ENCODE data around the gene BABAM2. TPM values are rescaled to one million over a fixed set of nuclear protein-coding genes. Genes with fewer than 3 reads are reported as not detected.

The BABAM2 gene
- total RNA-seq, 3 donors from 2014 or later: 34.8 to 42.4 (median 41.3) TPM

DNA sequence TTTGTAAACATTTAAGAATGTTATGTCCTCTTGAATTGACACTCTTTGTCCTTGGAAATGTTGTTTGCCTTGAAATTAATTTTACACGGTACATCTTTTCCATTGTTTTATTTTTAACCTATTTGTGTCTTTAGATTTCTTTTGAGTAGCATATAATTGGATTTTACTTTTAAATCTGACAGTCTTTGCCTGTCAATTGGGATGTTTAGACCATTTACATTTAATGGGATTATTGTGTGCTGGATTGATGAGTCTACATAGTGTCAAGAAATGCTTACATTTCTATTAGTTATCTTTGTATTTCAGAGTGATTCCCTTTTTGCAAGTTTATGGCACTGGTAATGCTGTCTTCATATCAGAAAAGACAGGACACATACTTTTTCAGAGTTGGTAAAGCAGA is 61.5 kb downstream of the BABAM2 start:
- intact Hi-C loops (cut with DNase I, micrococcal nuclease): no loop called here
- H3K9me3 ChIP-seq: no peaks in the 10 kb centered on the region
- no peak overlapping the region for H3K4me3 ChIP-seq
- TF ChIP-seq, protein P1, sequence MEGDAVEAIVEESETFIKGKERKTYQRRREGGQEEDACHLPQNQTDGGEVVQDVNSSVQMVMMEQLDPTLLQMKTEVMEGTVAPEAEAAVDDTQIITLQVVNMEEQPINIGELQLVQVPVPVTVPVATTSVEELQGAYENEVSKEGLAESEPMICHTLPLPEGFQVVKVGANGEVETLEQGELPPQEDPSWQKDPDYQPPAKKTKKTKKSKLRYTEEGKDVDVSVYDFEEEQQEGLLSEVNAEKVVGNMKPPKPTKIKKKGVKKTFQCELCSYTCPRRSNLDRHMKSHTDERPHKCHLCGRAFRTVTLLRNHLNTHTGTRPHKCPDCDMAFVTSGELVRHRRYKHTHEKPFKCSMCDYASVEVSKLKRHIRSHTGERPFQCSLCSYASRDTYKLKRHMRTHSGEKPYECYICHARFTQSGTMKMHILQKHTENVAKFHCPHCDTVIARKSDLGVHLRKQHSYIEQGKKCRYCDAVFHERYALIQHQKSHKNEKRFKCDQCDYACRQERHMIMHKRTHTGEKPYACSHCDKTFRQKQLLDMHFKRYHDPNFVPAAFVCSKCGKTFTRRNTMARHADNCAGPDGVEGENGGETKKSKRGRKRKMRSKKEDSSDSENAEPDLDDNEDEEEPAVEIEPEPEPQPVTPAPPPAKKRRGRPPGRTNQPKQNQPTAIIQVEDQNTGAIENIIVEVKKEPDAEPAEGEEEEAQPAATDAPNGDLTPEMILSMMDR (IDR thresholded peaks at IDR 0.05): no peak
- peaks cover 7% of the 10 kb centered on the region for H3K4me1 ChIP-seq (ENCODE audit: low read depth)
- no peak for DNase-seq
- no peak for ATAC-seq
- no peaks in the 10 kb centered on the region for H3K36me3 ChIP-seq (ENCODE audit: low read depth)

DNA sequence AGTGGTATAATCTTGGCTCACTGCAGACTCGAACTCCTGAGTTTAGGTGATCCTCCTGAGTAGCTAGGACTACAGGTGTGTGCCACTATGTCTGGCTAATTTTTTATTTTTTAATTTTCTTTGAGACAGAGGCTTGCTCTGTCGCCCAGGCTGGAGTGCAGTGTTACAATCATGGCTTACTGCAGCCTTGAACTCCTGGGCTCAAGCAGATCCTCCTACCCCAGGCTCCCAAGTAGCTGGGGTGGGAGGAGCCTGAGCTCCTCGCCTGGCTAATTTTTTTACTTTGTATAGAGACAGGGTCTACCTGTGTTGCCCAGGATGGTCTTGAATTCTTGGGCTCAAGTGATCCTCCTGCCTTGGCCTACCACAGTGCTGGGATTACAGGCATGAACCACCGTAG is 62.5 kb downstream of the BABAM2 start:
- intact Hi-C loops (cut with DNase I, micrococcal nuclease): no loop called here
- Histone ChIP-seq H3K36me3 (ENCODE audit: low read depth) (no peaks in the 10 kb centered on the region), H3K9me3 (no peaks in the 10 kb centered on the region), H3K4me1 (ENCODE audit: low read depth) (peaks cover 7% of the 10 kb centered on the region), H3K4me3 (no peak overlapping the region)
- TF ChIP-seq, protein P1 (IDR thresholded peaks at IDR 0.05): no peak
- ATAC-seq: no peak
- no peak for DNase-seq

DNA sequence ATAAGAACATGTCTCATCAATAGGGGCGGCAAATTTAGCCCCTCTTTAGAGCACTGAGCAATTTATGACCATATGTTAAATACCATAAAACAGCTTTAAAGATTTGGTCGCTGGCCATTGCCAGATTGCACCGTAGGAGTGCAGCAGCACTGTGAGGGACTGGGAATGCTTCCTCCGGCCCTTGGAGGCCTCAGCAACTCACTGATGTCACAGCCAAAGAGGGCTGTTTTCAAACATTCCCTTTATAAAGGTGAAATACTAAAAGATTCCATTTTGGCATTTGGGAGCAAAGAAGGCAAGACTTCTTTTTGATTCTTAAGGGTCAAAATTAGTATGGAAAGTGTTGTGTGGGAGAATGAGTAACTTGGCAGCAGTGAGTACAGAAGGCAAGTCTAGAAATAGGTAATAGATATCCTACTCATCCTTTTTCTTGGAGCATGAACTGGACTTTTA is 63.7 kb downstream of the BABAM2 start:
- TF ChIP-seq, protein P1 (IDR thresholded peaks at IDR 0.05): no peak
- peak in 1 of 3 donors; percentile 20 for DNase-seq
- intact Hi-C loops (cut with DNase I, micrococcal nuclease): no loop called here
- peak; percentile 65 for ATAC-seq
- H3K4me1 ChIP-seq (ENCODE audit: low read depth): peaks cover 10% of the 10 kb centered on the region
- no peaks in the 10 kb centered on the region for H3K36me3 ChIP-seq (ENCODE audit: low read depth)
- H3K4me3 ChIP-seq: no peak overlapping the region
- H3K9me3 ChIP-seq: no peaks in the 10 kb centered on the region

DNA sequence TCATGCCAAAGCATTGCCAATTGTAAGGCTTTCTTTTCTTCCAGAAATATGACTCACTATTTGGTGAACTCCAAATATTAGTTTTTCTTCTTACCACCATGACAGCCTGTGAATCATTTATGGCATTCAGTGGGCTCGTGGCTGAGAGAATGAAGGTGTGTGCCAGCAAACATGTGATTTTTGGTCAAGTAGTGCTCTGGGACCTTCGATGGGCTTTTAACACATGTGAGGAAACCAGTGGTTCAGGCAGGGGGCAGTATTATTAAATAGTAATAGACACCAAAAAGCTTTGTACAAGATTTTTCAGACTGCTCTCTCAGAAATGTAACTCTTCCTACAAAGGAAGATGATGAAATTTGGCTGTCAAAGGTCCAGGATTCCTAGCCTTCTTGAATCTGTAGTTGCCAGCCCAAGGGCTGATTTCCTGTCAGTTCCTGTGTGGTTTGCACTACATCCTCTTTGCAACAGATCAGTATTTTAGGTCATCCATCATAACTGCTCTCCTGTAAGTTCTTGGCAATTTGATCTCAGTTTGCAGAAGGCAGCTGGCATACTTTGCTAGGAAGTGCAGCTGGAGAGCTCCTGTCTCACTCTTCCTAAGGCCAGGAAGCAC is 64.3 kb downstream of the BABAM2 start:
- intact Hi-C loops (cut with DNase I, micrococcal nuclease): no loop called here
- Histone ChIP-seq H3K4me3 (no peak overlapping the region), H3K9me3 (no peaks in the 10 kb centered on the region), H3K36me3 (ENCODE audit: low read depth) (no peaks in the 10 kb centered on the region), H3K4me1 (ENCODE audit: low read depth) (peaks cover 16% of the 10 kb centered on the region)
- TF ChIP-seq, protein P1 (IDR thresholded peaks at IDR 0.05): no peak
- DNase-seq: peak in 1 of 3 donors; percentile 39
- ATAC-seq: peak; percentile 64

DNA sequence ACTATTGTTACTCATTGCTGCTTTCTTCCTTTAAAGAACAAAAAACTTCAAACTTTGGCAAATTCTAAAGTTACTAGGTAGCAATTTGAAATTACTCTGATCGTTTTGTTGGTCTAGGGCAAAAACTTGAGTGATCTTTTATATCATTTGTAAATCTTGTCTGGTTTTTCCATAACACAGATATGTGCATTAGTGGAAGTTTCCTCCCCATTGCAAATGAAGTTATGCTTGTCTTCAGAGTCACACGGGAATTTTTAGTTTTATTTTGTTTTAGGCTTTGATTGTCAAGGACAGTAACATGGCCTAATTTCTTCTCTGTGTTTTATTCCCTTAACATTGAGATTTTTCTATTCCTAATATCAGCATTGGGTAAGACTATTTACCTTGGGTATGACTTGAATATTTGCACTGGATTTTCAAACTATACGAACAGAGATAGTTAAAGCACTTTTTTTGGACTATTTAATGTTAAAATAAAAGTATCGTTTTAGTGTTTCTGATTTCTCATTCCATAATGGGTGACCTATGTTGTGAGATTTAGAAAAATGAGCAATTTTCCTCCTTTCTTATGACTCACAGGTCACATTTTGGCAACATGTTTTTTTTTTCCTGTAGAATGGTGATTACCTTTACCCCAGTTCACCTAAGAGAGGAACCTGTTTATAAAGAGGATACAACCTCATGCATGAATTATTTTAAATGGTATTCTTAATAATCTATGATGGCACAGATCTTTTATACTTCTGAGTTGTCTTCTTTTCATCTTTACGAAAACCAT is 65.0 kb downstream of the BABAM2 start:
- H3K36me3 ChIP-seq (ENCODE audit: low read depth): no peaks in the 10 kb centered on the region
- DNase-seq (no peak), ATAC-seq (no peak)
- H3K4me1 ChIP-seq (ENCODE audit: low read depth): peaks cover 16% of the 10 kb centered on the region
- no peaks in the 10 kb centered on the region for H3K9me3 ChIP-seq
- no peak overlapping the region for H3K4me3 ChIP-seq
- TF ChIP-seq, protein P1 (IDR thresholded peaks at IDR 0.05): no peak
- intact Hi-C loops (cut with DNase I, micrococcal nuclease): no loop called here

Data from mucosa of descending colon (tissue), 3 donors.